WTC11 (cell line): ENCODE data around the gene ZNF300. TPM values are rescaled to one million over a fixed set of nuclear protein-coding genes. Genes with fewer than 3 reads are reported as not detected.

ENCODE experiments used
- ATAC-seq: fragments of 200-7000 bp; cut with Tn5 transposase; 2 replicates; pipeline ENCODE4 v1.10.0; 2021; ENCODE audit warnings: mild to moderate bottlenecking, moderate library complexity
- CTCF ChIA-PET: fragments of 300-600 bp; sonication (Branson Sonifier 250); formaldehyde crosslinking; loops from one replicate; lab custom pipeline; 2021; ENCODE audit warnings: antibody characterized with exemption; lab: Charles Lee
- POLR2A ChIA-PET: fragments of 350-600 bp; sonication (Branson Sonifier 250); formaldehyde crosslinking; loops from one replicate; lab custom pipeline; 2021; ENCODE audit warnings: antibody characterized with exemption; lab: Charles Lee
- DNase-seq: peaks from one replicate; pipeline ENCODE4 v3.0.0; 2021; ENCODE audit warnings: low spot score
- H3K27ac Mint-ChIP-seq: 2 replicates; pipeline ENCODE4 v1.8.0; 2021; ENCODE audit warnings: mixed read lengths
- H3K27me3 Mint-ChIP-seq: 2 replicates; pipeline ENCODE4 v1.8.0; 2021; ENCODE audit warnings: low read depth, mild to moderate bottlenecking, moderate library complexity, mixed read lengths
- H3K36me3 Mint-ChIP-seq: 2 replicates; pipeline ENCODE4 v1.8.0; 2021; ENCODE audit warnings: mixed read lengths
- H3K4me1 Mint-ChIP-seq: 2 replicates; pipeline ENCODE4 v1.8.0; 2022; ENCODE audit warnings: mixed read lengths
- H3K4me3 Mint-ChIP-seq: 2 replicates; pipeline ENCODE4 v1.8.0; 2021; ENCODE audit warnings: mild to moderate bottlenecking, moderate library complexity, mixed read lengths
- H3K9me3 Mint-ChIP-seq: 2 replicates; pipeline ENCODE4 v1.8.0; 2021; ENCODE audit warnings: mixed read lengths
- ATF3 ChIP-seq: sonication (generic); formaldehyde crosslinking; conservative IDR thresholded peaks from 2 replicates; pipeline ENCODE4 v1.8.1; 2022; ENCODE audit warnings: mild to moderate bottlenecking, missing genetic modification reagents
- ATF6 ChIP-seq: sonication (generic); formaldehyde crosslinking; IDR thresholded peaks from 2 replicates; pipeline ENCODE4 v1.8.1; 2023; ENCODE audit warnings: mild to moderate bottlenecking, missing genetic modification reagents
- CBFB ChIP-seq: sonication (generic); formaldehyde crosslinking; IDR thresholded peaks from 2 replicates; pipeline ENCODE4 v1.8.1; 2022; ENCODE audit warnings: mild to moderate bottlenecking, low read depth, missing genetic modification reagents
- ERG ChIP-seq: fragments of 250-450 bp; sonication (Bioruptor Pico); IDR thresholded peaks from 2 replicates; pipeline ENCODE4 v1.8.0; 2021; ENCODE audit warnings: mild to moderate bottlenecking
- FOXP4 ChIP-seq: sonication (generic); formaldehyde crosslinking; IDR thresholded peaks from 2 replicates; pipeline ENCODE4 v1.8.0; 2022; ENCODE audit warnings: mild to moderate bottlenecking, missing genetic modification reagents
- GRHL2 ChIP-seq: fragments of 250-450 bp; sonication (Bioruptor Pico); IDR thresholded peaks from 2 replicates; pipeline ENCODE4 v1.8.0; 2022; ENCODE audit warnings: mild to moderate bottlenecking, moderate library complexity; ENCODE audit not compliant: insufficient replicate concordance, severe bottlenecking
- HMGXB4 ChIP-seq: sonication (generic); formaldehyde crosslinking; IDR thresholded peaks from 2 replicates; pipeline ENCODE4 v1.8.1; 2023; ENCODE audit warnings: mild to moderate bottlenecking, moderate library complexity, missing genetic modification reagents
- IRF1 ChIP-seq: sonication (generic); formaldehyde crosslinking; IDR thresholded peaks from 2 replicates; pipeline ENCODE4 v1.8.0; 2023; ENCODE audit warnings: missing genetic modification reagents
- NFATC4 ChIP-seq: fragments of 250-450 bp; sonication (Bioruptor Pico); IDR thresholded peaks from 2 replicates; pipeline ENCODE4 v1.9.0; 2021; ENCODE audit warnings: mild to moderate bottlenecking
- NR2C2 ChIP-seq: sonication (generic); formaldehyde crosslinking; IDR thresholded peaks from 2 replicates; pipeline ENCODE4 v1.8.0; 2022; ENCODE audit warnings: mild to moderate bottlenecking, missing genetic modification reagents
- OVOL2 ChIP-seq: fragments of 250-450 bp; sonication (Bioruptor Pico); IDR thresholded peaks from 2 replicates; pipeline ENCODE4 v1.9.0; 2021; ENCODE audit warnings: mild to moderate bottlenecking, borderline replicate concordance
- PRRX2 ChIP-seq: fragments of 250-450 bp; sonication (Bioruptor Pico); IDR thresholded peaks from 2 replicates; pipeline ENCODE4 v1.8.0; 2021; ENCODE audit warnings: mild to moderate bottlenecking
- USF2 ChIP-seq: sonication (generic); formaldehyde crosslinking; IDR thresholded peaks from 2 replicates; pipeline ENCODE4 v1.8.1; 2023; ENCODE audit warnings: mild to moderate bottlenecking, missing genetic modification reagents, moderate library complexity
- ZBTB21 ChIP-seq: sonication (generic); formaldehyde crosslinking; IDR thresholded peaks from 2 replicates; pipeline ENCODE4 v1.8.1; 2023; ENCODE audit warnings: mild to moderate bottlenecking, missing genetic modification reagents, borderline replicate concordance
- ZNF232 ChIP-seq: sonication (generic); formaldehyde crosslinking; IDR thresholded peaks from 2 replicates; pipeline ENCODE4 v1.8.0; 2022; ENCODE audit warnings: mild to moderate bottlenecking, missing genetic modification reagents
- total RNA-seq: library from RNA; stranded (reverse); gene quantifications from 3 replicates; pipeline ENCODE4 v1.2.3, GENCODE V29; 2021

ZNF300 gene
- total RNA-seq, 1 experiment from 2014 or later: 17.9 TPM

- TF ChIP-seq ERG (CRISPR knock-in tag) (no peak), GRHL2 (CRISPR knock-in tag) (no peak), ATF3 (CRISPR knock-in tag) (no peak), CBFB (CRISPR knock-in tag) (no peak), PRRX2 (no peak), ZNF232 (no peak), IRF1 (CRISPR knock-in tag) (no peak)
These were observed 9.1 kb downstream of the ZNF300 start (continued) for GRCh38 chr5:150895431-150896428.

- peaks cover 81% of the 10 kb centered on the region for H3K9me3 Mint-ChIP-seq
- POLR2A ChIA-PET: no interaction called here
- ATAC-seq: no peak
These were observed 25.4 kb downstream of the ZNF300 start for GRCh38 chr5:150879358-150879757.

More at GRCh38 chr5:150879358-150879757, 25.4 kb downstream of the ZNF300 start:
- Mint-ChIP-seq H3K36me3 (no peaks in the 10 kb centered on the region; the same call in 1 of the 2 replicates), H3K4me1 (no peaks in the 10 kb centered on the region), H3K27me3 (peaks cover 10% of the 10 kb centered on the region), H3K27ac (no peak overlapping the region), H3K4me3 (no peak overlapping the region)
- TF ChIP-seq NFATC4 (CRISPR knock-in tag): no peak
- no peak for TF ChIP-seq HMGXB4 (CRISPR knock-in tag)
- no peak for TF ChIP-seq FOXP4 (CRISPR knock-in tag)
- TF ChIP-seq NR2C2 (CRISPR knock-in tag): no peak
- TF ChIP-seq ATF6 (CRISPR knock-in tag): no peak
- TF ChIP-seq ZBTB21 (CRISPR knock-in tag): no peak
- TF ChIP-seq USF2 (CRISPR knock-in tag): no peak
- no peak for TF ChIP-seq OVOL2 (CRISPR knock-in tag)
- CTCF ChIA-PET: no interaction called here
- no peak for DNase-seq
